HG02870 (cell line): ENCODE results near the gene SYTL3.
"Not testable (repeated sequence)": the region's sequence is repeated elsewhere in the genome, so short reads cannot be mapped to it uniquely, and the experiment has no call there.

ENCODE experiments used
- ATAC-seq: cut with Tn5 transposase; IDR thresholded peaks from one replicate; pipeline ENCODE4 v1.9.1; 2021; ENCODE audit warnings: mild to moderate bottlenecking, moderate library complexity; ENCODE audit not compliant: unreplicated experiment

Gene SYTL3

DNA sequence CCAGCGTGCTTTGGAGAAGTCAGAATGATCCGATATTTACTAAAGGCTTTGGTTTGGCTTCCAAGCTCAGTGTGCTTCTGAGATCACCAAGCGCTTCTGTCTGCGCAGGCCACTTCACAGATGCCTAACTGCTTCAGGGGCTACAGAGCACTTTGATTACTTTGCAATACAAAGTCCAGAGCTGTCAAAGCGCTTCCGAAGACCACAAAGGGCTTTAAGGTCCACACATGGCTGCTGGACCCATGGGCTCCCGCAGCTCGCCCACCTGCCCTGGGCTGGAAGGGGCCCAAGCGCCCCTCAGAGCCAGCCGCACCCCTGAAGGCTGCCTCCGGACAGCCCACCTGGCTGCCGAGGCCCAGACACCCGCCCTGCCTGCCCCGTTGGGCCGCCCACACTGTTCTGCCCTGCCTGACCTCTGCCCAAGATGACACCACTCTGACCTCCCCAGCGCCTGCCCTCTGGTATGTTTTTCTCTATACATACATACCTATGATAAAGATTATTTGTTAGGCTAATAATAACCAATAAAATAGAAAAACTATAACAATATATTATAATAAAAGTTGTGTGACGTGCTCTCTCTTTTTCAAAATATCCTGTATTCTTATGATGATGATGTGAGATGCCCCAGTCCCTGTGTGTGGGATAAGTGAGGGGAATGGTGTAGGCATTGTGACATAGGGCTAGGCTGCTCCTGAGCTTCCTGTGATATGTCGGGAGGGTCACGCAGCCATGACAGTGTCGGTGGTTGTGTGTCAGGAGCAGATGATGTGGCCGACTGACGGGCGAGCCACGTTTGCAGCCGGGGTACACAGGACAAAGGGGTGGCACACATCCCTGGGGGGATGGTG, 27.9 kb upstream of the SYTL3 start:
- no peak for ATAC-seq

- no peak for ATAC-seq
Measured at GRCh38 chr6:158622545-158623190, 27.2 kb upstream of the SYTL3 start.

GRCh38 chr6:158624684-158625682, 24.9 kb upstream of the SYTL3 start:
- no peak for ATAC-seq

- no peak for ATAC-seq
Measured at GRCh38 chr6:158625881-158626305, 24.0 kb upstream of the SYTL3 start.

DNA sequence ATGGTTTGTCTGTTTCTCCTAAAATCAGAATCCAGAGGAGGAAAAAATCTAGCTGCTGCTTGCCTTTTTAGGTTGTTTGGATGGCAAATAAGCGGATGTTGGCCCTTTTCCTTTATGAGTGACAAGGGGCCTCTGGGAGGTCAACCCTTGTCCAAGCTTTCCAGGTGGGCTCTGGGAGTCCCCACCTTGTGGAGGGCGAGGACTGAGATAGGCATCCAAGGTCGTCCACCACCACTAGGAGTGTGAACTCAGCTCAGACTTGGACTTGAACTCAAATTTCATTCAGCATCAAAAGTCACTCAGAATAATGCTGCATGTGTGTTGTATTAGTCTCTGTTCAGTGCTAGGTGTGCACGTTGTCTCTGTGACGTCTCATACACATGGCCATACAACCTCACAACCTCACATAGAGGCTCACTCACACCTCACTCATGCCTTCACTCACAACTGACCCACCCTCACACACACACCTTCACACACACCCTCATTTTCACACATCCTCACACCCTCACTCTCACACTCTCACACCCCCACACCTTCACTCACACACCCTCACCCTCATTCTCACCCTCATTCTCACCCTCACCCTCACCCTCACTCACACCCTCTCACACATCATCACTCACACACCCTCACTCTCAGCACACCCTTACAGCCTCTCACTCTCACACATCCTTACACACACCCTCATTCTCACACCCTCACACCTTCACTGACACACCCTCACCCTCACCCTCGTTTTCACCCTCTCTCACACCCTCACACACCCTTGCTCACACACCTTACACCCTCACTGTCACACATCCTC, 23.3 kb upstream of the SYTL3 start:
- no peak for ATAC-seq

GRCh38 chr6:158627168-158627939, 22.5 kb upstream of the SYTL3 start:
- ATAC-seq = no peak

DNA sequence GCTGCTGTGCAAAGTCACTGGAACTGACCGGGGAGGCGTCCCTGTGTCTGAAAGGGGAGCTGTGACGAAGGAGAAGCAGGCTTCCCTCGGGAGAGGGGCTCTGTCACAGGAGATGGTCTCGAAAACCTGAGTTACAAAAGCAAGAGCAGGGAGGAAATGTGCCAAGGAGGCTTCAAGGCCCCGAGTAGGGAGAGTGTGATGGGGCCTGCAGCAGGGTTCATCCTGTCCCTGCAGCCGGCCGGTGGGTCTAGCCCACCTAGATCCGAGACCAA, 22.0 kb upstream of the SYTL3 start:
- no peak for ATAC-seq

DNA sequence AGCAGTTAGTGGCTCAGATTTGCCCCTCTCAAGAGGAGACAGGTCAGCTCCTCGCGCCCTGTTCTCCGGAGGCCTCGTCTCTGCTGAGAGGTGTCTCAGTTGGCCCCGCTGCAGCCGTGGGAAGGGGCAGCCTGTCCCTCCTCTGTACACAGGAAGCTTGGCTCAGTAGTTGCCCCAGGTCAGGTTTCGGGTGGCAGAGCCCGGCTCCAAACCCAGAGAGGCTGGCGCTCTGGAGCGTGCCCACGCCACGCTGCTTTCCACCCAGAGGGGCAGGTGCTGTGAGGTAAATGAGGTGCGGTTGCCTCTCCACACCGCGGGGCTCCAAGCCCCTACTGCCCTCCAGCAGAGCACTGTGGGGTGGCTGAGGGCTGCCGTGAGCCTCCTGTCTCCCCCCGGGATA, 21.3 kb upstream of the SYTL3 start:
- no peak for ATAC-seq

DNA sequence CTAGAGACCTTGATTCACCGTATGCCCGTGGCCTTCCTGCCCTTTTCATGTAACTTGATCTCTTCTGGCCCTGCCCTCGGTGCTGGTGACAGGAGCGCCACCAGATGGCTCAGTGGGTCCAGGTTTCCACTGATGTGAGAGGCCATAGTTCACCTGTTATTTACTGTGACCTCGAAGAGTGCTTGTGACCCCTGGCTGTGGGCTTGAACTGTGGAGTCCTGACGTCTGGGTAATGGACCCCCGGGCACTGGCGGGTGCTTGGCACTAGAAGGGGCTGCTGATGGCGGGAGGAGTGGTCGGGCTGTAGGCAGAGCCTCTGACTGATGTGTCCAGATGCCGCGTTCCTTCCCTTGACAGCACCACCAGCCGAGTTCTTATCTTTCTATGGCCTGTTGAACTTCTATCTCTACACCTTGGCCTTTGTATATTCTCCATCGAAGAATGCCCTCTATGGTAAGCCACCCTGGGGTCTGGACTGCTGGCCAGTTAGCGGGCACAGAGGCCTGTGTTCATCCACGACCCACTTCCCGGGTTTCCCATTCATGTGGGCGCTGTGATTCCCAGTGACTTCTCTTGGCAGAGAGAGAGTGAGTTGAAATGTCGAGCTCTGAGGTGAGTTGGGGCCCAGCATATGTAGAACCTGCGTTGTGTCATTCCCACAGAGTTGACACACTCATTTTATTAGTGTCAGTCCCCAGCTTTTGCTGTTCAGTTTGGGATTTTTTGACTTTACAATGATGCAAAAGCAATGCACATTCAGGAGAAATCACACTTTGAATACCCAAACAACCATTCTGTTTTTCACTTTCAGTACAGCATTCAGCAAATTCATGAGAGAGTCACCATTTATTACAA, 20.3 kb upstream of the SYTL3 start:
- ATAC-seq = no peak

DNA sequence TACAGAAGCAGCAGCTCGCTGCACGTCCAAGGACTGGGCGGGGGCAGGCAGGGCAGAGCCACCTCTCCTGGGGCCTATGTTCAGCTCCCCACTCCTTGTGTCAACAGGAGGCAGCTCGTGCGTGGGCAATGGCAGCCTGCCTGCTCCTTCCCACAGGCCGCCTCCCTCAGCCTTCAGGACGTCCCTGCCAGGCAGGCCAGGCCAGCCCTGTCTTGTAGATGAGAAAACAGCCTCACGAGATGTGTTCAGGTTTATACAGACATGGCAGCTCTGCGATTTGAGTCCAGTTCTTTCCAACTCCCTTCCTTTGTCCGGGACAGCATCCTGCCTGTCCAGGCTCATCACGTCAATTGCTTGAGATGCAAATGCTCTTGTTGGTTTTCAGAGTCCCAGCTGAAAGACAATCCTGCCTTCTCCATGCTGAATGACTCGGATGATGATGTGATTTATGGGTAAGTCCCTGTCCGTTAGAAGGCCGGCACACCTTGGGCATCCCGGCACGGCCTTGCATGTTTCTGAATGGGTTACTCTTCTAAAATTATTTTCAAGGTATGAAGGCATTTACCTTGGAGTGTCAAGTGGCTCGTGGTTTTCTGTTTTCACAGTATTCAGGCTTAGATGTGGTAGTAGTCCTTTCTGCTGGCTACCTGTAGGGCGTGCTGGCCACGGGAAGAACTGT, 18.8 kb upstream of the SYTL3 start:
- ATAC-seq = no peak

DNA sequence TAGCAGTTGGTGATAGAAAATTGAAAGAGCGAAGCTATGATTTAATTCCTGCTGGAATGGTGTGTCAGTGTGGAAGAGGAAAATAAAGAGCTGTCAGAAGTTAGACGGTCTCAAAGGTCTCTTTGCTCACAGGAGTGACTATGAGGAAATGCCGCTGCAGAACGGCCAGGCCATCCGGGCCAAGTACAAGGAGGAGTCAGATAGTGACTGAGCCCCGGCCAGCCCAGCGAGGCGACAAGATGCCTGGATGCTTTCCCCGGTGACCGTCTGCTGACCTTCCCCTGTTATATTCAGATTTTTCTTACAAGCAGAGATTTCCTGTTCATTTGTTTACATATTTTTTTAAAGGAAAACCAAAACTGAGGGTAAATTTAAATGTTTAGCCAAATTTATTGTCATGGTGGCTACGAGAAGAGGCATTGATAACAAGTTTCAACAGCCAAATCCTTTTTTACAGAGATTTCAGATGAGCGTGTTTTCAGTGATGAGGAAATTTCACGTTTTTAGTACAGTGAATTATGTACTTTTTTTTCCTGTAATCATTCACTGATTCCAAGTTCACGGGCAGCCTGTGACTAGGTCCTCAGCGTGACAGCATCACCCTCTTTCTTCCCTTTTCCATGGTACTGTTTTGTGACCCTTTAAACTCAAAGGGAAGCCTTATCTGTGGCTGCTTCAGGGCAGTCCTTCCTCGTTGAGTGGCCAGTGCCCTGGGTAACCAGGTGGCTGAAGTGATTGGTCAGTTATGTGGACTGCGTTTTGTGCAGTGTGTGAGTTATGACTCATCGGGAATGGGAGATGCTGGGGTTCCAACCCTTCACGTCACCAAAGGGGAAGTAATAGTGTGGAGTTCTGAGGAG, 17.9 kb upstream of the SYTL3 start:
- no peak for ATAC-seq

GRCh38 chr6:158632538-158633119, 17.2 kb upstream of the SYTL3 start:
- ATAC-seq = not testable (repeated sequence)

DNA sequence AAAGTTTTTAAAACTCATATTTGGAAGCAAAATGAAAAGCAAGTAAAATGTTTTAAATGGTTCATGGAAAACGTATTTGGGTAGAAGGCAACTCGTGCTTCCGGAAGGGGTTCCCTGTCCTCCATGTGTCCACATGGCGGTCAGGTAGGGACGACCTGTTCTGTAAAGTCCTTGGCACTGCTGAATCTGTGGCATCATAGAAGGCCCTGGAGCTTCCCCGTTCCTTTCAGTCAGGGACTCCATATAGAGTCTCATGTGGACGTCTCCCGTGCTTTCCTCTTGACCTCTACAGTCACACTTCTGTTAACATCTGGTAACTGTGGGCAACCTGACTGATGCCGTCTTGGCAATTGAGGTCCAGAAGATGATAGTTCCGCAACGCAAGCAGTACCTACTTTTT, 16.7 kb upstream of the SYTL3 start:
- ATAC-seq = no peak

DNA sequence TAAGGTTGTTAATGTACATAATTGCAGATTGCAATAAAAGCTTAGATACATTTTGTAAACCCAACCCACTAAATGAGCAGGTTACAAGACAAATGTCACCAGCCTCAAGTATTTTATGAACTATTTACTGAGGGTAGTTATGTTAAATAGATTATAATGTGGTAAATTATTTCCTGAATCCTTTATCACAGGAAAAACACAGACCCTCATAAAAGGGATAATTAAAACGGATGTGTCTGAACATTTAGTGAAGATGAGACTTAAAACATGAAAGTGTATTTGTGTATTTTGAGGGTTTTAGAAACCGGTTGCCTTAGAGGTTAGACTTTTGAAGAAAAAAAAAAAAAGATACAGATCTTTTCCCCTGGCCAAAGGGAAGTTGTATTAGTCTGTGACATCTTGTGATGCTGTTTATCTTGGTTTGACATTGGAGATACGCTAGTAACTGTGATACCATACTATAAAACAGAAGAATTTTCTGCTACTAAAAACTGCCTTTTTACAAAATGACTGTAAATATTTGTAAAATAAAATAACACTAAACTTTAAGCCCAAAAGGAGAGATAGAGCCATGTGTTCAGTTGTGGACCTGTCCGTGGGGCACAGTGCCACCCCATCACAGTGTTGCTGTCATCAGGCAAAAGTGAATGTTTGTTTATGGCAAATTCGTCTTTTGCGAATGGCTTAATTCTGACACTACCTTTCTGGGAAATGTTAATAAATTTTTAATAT, 15.0 kb upstream of the SYTL3 start:
- no peak for ATAC-seq

DNA sequence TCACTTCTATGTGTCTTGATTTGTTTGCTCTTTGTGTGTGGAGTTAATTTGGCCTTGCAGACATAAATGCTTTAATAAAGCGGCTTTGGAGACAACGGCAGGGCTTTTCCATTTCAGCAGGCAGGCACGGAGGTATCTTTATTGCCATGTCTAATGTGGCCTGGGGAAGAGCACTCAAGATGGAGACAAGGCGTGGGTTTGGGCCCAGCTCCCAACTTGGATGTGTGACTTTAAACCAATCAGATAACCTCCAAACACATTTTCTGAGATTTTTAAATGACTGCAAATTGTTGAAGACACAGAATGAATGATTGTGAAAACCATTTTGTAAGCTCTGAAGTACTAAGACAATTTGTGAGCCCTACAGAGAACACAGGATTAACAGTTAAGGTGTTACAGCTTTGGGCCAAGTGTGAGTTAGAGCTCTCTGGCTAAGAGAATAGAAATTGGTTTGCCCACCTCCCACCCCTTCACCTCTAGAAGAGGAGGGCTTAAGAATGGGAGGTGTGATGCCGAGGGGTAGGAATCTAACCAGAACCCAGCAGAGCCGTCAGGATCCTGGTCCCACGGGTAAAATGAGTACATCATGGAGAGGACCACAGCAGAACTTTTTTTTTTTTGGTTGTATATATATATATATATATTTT, 14.3 kb upstream of the SYTL3 start:
- ATAC-seq = no peak

GRCh38 chr6:158636778-158637177, 13.1 kb upstream of the SYTL3 start:
- ATAC-seq = no peak
